HCT116 (cell line): ENCODE measurements around the gene YWHAB. TPM values are rescaled to one million over a fixed set of nuclear protein-coding genes. Genes with fewer than 3 reads are reported as not detected.

Experiments
- ATAC-seq: fragments of 200-7000 bp; cut with Tn5 transposase; 2 replicates; pipeline ENCODE4 v1.9.1; 2020; ENCODE audit warnings: mild to moderate bottlenecking, moderate library complexity
- BruUV-seq: library from RNA; stranded (reverse); fragments of 400-500 nt; replicated peaks from 2 replicates; lab custom pipeline; 2021; lab: Mats Ljungman, UMichigan
- CTCF ChIA-PET: fragments of 300-600 bp; sonication (Branson Sonifier 250); formaldehyde crosslinking; loops from one replicate; lab custom pipeline; 2021; ENCODE audit warnings: antibody characterized with exemption; lab: Charles Lee
- POLR2A ChIA-PET: fragments of 300-600, 350-600 bp; sonication (Branson Sonifier 250); formaldehyde crosslinking; loops from one replicate; lab custom pipeline; 2021; ENCODE audit warnings: antibody characterized with exemption; lab: Charles Lee
- RAD21 ChIA-PET, 2 experiments: fragments of 300-600 bp; sonication (Branson Sonifier 250); formaldehyde crosslinking; loops; one replicate each; lab custom pipeline; 2023; ENCODE audit warnings: low total read pairs in 2 of 2; ENCODE audit not compliant: uncharacterized antibody in 2 of 2, unreplicated experiment in 2 of 2, low non-redundant PET in 1 of 2; lab: Charles Lee
- DNase-seq: peaks from one replicate; pipeline ENCODE4 v3.0.0-alpha.2; 2010; ENCODE audit warnings: low read depth, low spot score
- H2AFZ ChIP-seq: fragments of 200-600 bp; shearing (Covaris generic), sonication (generic); 2 replicates; pipeline ENCODE4 v1.6.1; 2017; ENCODE audit warnings: low read depth, mixed run types, mixed read lengths, antibody characterized with exemption, low read length; ENCODE audit not compliant: poor library complexity, severe bottlenecking
- H3K27ac ChIP-seq: 2 replicates; pipeline ENCODE4 v1.5.1; 2012; ENCODE audit warnings: low read depth, low read length
- H3K27me3 ChIP-seq: fragments of 200-600 bp; sonication (generic); 2 replicates; pipeline ENCODE4 v1.6.1; 2016; ENCODE audit warnings: mixed run types, low read length, mixed read lengths; ENCODE audit not compliant: insufficient read depth
- H3K36me3 ChIP-seq, 2 experiments: fragments of 200-500 bp in 1 of 2; fragments of 200-600 bp in 1 of 2; sonication (Bioruptor generic) in 1 of 2; sonication (generic) in 1 of 2; 2 replicates each; pipeline versions ENCODE4 v1.5.1 to v1.6.1; 2014 to 2016; ENCODE audit warnings: low read length in 2 of 2, inconsistent platforms in 1 of 2, mixed read lengths in 1 of 2, mixed run types in 1 of 2; ENCODE audit not compliant: insufficient read depth in 2 of 2, control insufficient read depth in 1 of 2
- H3K4me1 ChIP-seq, 2 experiments: fragments of 200-600 bp in 1 of 2; sonication (generic) in 1 of 2; 2 replicates each; pipeline versions ENCODE4 v1.5.1 to v1.6.1; 2012 to 2017; ENCODE audit warnings: low read length in 2 of 2, inconsistent platforms in 1 of 2, mild to moderate bottlenecking in 1 of 2, mixed read lengths in 1 of 2, mixed run types in 1 of 2, moderate library complexity in 1 of 2; ENCODE audit not compliant: insufficient read depth in 2 of 2, control insufficient read depth in 1 of 2
- H3K4me2 ChIP-seq: fragments of 200-600 bp; sonication (generic); 2 replicates; pipeline ENCODE4 v1.6.1; 2017; ENCODE audit warnings: mixed run types, low read length, mixed read lengths
- H3K4me3 ChIP-seq, 2 experiments: fragments of 200-600 bp in 1 of 2; sonication (generic) in 1 of 2; replicated peaks in 1 of 2; 2 replicates each; pipeline ENCODE4 v1.5.1; 2011 to 2016; ENCODE audit warnings: low read length in 2 of 2, control low read depth in 1 of 2, low read depth in 1 of 2, mild to moderate bottlenecking in 1 of 2, mixed read lengths in 1 of 2, mixed run types in 1 of 2
- H3K79me2 ChIP-seq: fragments of 200-600 bp; sonication (generic); 2 replicates; pipeline ENCODE4 v1.6.1; 2017; ENCODE audit warnings: mild to moderate bottlenecking, mixed run types, low read length, moderate library complexity, mixed read lengths; ENCODE audit not compliant: insufficient read depth
- H3K9ac ChIP-seq: fragments of 200-600 bp; sonication (generic); 2 replicates; pipeline ENCODE4 v1.6.1; 2016; ENCODE audit warnings: low read length, mixed read lengths
- H3K9me2 ChIP-seq: fragments of 200-600 bp; sonication (generic), shearing (Covaris generic); 2 replicates; pipeline ENCODE4 v1.6.1; 2017; ENCODE audit warnings: mixed run types, mild to moderate bottlenecking, moderate library complexity; ENCODE audit not compliant: insufficient read depth
- H3K9me3 ChIP-seq, 2 experiments: fragments of 200-500 bp in 1 of 2; fragments of 200-600 bp in 1 of 2; sonication (Bioruptor generic) in 1 of 2; sonication (generic) in 1 of 2; 2 replicates each; pipeline ENCODE4 v1.6.1; 2014 to 2017; ENCODE audit warnings: low read length in 2 of 2, mixed read lengths in 2 of 2, inconsistent platforms in 1 of 2, low read depth in 1 of 2, mild to moderate bottlenecking in 1 of 2, mixed run types in 1 of 2, moderate library complexity in 1 of 2; ENCODE audit not compliant: control insufficient read depth in 1 of 2, insufficient read depth in 1 of 2
- H4K20me1 ChIP-seq: fragments of 200-600 bp; sonication (generic), shearing (Covaris generic); 2 replicates; pipeline ENCODE4 v1.6.1; 2017; ENCODE audit warnings: mixed run types, mild to moderate bottlenecking, moderate library complexity; ENCODE audit not compliant: insufficient read depth
- CBX3 ChIP-seq: IDR thresholded peaks from 2 replicates; pipeline ENCODE4 v1.6.1; 2012; ENCODE audit warnings: low read depth
- CEBPB ChIP-seq: IDR thresholded peaks from 2 replicates; pipeline ENCODE4 v1.6.1; 2012; ENCODE audit warnings: low read depth
- EZH2 ChIP-seq: fragments of 200-600 bp; sonication (generic); IDR thresholded peaks from 2 replicates; pipeline ENCODE4 v1.6.1; 2017; ENCODE audit warnings: antibody characterized with exemption, mixed run types
- EZH2phosphoT487 ChIP-seq: fragments of 200-600 bp; IDR thresholded peaks from 2 replicates; pipeline ENCODE4 v1.6.1; 2018; ENCODE audit warnings: antibody characterized with exemption, borderline replicate concordance
- YY1 ChIP-seq: IDR thresholded peaks from 2 replicates; pipeline ENCODE4 v1.6.1; 2011; ENCODE audit warnings: low read length, low read depth, moderate library complexity, mild to moderate bottlenecking; ENCODE audit not compliant: insufficient replicate concordance; ENCODE audit errors: extremely low read depth
- intact Hi-C: fragments of 100-400 bp; cut with micrococcal nuclease; formaldehyde crosslinking; loops from 2 replicates; pipeline ENCODE4 v1.10.0; 2022
- total RNA-seq: library from RNA; stranded (reverse); gene quantifications from one replicate; pipeline ENCODE4 v1.2.1, GENCODE V29; 2021; ENCODE audit not compliant: unreplicated experiment
- TF ChIP-seq, protein P1 (sequence below): IDR thresholded peaks from 2 replicates; pipeline ENCODE4 v1.6.1; 2012

YWHAB gene
- total RNA-seq, 1 experiment from 2014 or later = 200 TPM

DNA sequence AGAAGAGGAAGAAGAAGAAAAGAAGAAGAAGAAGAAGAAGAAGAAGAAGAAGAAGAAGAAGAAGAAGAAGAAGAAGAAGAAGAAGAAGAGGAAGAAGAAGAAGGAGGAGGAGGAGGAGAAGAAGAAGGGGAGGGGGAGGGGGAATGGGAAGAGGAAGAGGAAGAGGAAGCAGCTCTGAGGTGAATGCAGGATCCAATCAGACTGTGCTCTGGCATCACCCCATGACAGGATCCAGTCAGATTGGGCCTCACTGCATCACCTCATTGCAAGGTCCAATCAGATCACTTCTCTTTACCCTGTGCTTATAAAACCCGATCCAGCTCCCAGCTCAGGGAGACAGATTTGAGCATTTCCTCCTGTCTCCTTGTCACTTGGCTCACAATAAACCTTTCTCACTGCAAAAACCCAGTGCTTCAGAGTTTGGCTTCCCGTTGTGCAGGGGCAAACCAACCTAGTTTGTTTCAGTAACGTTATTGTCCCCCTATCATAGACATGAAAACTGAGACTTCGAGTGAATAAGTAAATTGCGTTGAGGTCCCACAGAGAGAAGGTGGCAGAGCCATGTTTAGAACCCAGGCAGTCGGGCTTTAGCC lies 28.6 kb upstream of the YWHAB start:
- Histone ChIP-seq H3K9me2 (no peaks in the 10 kb centered on the region), H3K9me3 (no peaks in the 10 kb centered on the region), H3K36me3 (no peaks in the 10 kb centered on the region), H3K4me1 (peaks cover 0 to 4% of the 10 kb centered on the region in 2 experiments; a peak in 2 of 4 replicates), H4K20me1 (no peaks in the 10 kb centered on the region), H3K27ac (no peak overlapping the region), H3K27me3 (no peaks in the 10 kb centered on the region), H3K4me3 (no peak overlapping the region), H3K4me2 (no peak overlapping the region), H2AFZ (no peak overlapping the region), H3K79me2 (no peaks in the 10 kb centered on the region), H3K9ac (no peak overlapping the region)
- peak; percentile 49; the same call in 1 of the 2 replicates for ATAC-seq
- TF ChIP-seq CBX3 = no peak
- TF ChIP-seq EZH2 = no peak
- TF ChIP-seq, protein P1, sequence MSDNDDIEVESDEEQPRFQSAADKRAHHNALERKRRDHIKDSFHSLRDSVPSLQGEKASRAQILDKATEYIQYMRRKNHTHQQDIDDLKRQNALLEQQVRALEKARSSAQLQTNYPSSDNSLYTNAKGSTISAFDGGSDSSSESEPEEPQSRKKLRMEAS = no peak
- no peak for TF ChIP-seq YY1
- ChIA-PET RAD21 (no interaction called here), CTCF (interaction anchor here (1.4 kb wide), 1 partner anchor 109 kb away, joined by 6 read pairs; no protein-coding TSS in a partner anchor), POLR2A (no interaction called here)
- no peak for DNase-seq
- intact Hi-C loops = no loop called here
- BruUV-seq = no TSS peak

DNA sequence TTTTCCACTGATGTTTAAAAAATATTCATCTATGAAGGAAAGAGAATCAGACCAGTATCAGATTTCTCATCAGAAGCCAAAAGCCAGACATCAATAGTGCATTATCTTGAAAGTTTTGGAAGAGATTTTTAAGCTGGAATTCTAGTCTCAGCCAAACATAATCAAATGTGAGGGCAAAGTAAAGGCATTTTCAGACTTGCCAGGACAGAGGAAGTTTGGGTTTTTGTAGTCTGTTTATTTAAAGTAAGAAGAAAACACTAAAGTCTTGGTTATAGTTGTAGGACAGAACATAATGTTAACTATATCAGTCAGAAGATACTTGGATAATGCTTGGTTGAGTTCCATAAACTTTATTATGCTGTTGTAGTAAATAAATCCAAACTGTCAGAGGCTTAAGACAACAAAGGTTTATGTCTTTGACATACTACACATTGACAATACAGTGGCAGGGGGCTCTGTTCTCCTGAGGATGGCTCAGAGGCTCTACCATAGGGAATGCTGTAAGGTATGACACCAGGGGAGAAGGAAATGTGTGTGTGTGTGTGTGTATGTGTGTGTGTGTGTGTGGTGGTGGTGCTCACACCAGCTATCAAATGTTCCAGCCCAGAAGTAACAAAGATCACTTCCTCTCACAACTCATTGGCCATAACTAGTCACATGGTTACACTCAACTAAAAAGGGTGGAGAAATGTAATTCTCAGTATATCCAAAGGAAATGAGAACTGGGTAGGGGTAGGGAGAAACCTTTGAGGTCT lies 26.7 kb upstream of the YWHAB start:
- H3K9me3 ChIP-seq = no peaks in the 10 kb centered on the region
- no peak overlapping the region for H3K27ac ChIP-seq
- no peak overlapping the region for H3K4me3 ChIP-seq
- peaks cover 0 to 4% of the 10 kb centered on the region in 2 experiments; a peak in 2 of 4 replicates for H3K4me1 ChIP-seq
- intact Hi-C loops = no loop called here
- no peaks in the 10 kb centered on the region for H4K20me1 ChIP-seq
- POLR2A ChIA-PET = no interaction called here
- no peaks in the 10 kb centered on the region for H3K79me2 ChIP-seq
- H3K4me2 ChIP-seq = no peak overlapping the region
- DNase-seq = no peak
- TF ChIP-seq CEBPB = no peak
- TF ChIP-seq EZH2 = no peak
- TF ChIP-seq EZH2phosphoT487 = no peak
- TF ChIP-seq, all 23 proteins: peak for 0
- Histone ChIP-seq H3K36me3 (no peaks in the 10 kb centered on the region), H3K9ac (no peak overlapping the region), H3K27me3 (no peaks in the 10 kb centered on the region), H2AFZ (peak overlapping the region; percentile 7), H3K9me2 (no peaks in the 10 kb centered on the region)
- RAD21 ChIA-PET = no interaction called here
- no TSS peak for BruUV-seq
- peak; percentile 69 for ATAC-seq
- CTCF ChIA-PET = no interaction called here
